A549 (cell line): ENCODE data around the gene RRAGD. TPM values are rescaled to one million over a fixed set of nuclear protein-coding genes. Genes with fewer than 3 reads are reported as not detected.
A peak's percentile ranks its signal among the peaks of the same experiment; 100 is the strongest.

Experiments
- ATAC-seq, 2 experiments: fragments of 200-7000 bp in 1 of 2; fragments of >200 bp in 1 of 2; cut with Nextera tagmentation in 1 of 2; cut with Tn5 transposase in 1 of 2; 3 replicates each; pipeline versions ENCODE4 v1.8.0 to v1.9.1; 2018 to 2020; ENCODE audit warnings: mild to moderate bottlenecking in 1 of 2, moderate library complexity in 1 of 2
- CTCF ChIA-PET: fragments of 300-600 bp; sonication (Branson Sonifier 250); formaldehyde crosslinking; extraction: SDS; loops from one replicate; lab custom pipeline; 2021; ENCODE audit warnings: antibody characterized with exemption, inconsistent platforms; lab: Yijun Ruan, JAX
- POLR2A ChIA-PET: fragments of 350-600 bp; formaldehyde crosslinking; extraction: SDS; loops from one replicate; lab custom pipeline; 2021; ENCODE audit warnings: antibody characterized with exemption, inconsistent platforms; lab: Yijun Ruan, JAX
- DNase-seq, 2 experiments: peaks; one replicate each; pipeline versions ENCODE4 v3.0.0 to v3.0.0-alpha.2; 2011 to 2016; ENCODE audit warnings: low read depth in 1 of 2, low spot score in 1 of 2
- FAIRE-seq: peaks from 2 replicates; lab custom pipeline; 2011; peaks lifted over from hg19 to GRCh38; lab: Jason Lieb, UNC
- H3K27ac ChIP-seq, 2 experiments: fragments of >200 bp; sonication (Bioruptor Twin); formaldehyde crosslinking; 3 replicates each; pipeline ENCODE4 v1.5.1; 2016 to 2017
- H3K4me1 ChIP-seq: fragments of >200 bp; sonication (Bioruptor Twin); formaldehyde crosslinking; 3 replicates; pipeline ENCODE4 v1.6.1; 2016
- H3K4me2 ChIP-seq: fragments of >200 bp; sonication (Bioruptor Twin); formaldehyde crosslinking; 3 replicates; pipeline ENCODE4 v1.6.1; 2016
- H3K4me3 ChIP-seq: fragments of >200 bp; sonication (Bioruptor Twin); formaldehyde crosslinking; 3 replicates; pipeline ENCODE4 v1.5.1; 2016
- H3K9me3 ChIP-seq: fragments of >200 bp; sonication (Bioruptor Twin); formaldehyde crosslinking; 3 replicates; pipeline ENCODE4 v1.6.1; 2016
- BHLHE40 ChIP-seq: IDR thresholded peaks from 2 replicates; pipeline ENCODE4 v1.6.1; 2012; ENCODE audit warnings: low read depth, low read length, inconsistent platforms
- CBX8 ChIP-seq: fragments of 200-600 bp; sonication (generic); IDR thresholded peaks from 2 replicates; pipeline ENCODE4 v1.6.1; 2016
- CEBPB ChIP-seq, 2 experiments: fragments of >200 bp in 1 of 2; sonication (Bioruptor Twin) in 1 of 2; formaldehyde crosslinking in 1 of 2; IDR thresholded peaks; 2 replicates each; pipeline ENCODE4 v1.6.1; 2012 to 2016
- E2F6 ChIP-seq: IDR thresholded peaks from 2 replicates; pipeline ENCODE4 v1.6.1; 2012; ENCODE audit warnings: low read depth, borderline replicate concordance
- EHMT2 ChIP-seq: fragments of 200-600 bp; sonication (generic); IDR thresholded peaks from 2 replicates; pipeline ENCODE4 v1.6.1; 2016; ENCODE audit warnings: antibody characterized with exemption, low read depth, mild to moderate bottlenecking, moderate library complexity
- EP300 ChIP-seq, 2 experiments: fragments of >200 bp; sonication (Bioruptor Twin); formaldehyde crosslinking; IDR thresholded peaks; 2 replicates in 1 of 2; 3 replicates in 1 of 2; pipeline ENCODE4 v1.6.1; 2016 to 2017
- FOSL2 ChIP-seq, 2 experiments: fragments of 450-650 bp in 1 of 2; fragments of >200 bp in 1 of 2; sonication (Bioruptor Twin) in 1 of 2; formaldehyde crosslinking; IDR thresholded peaks; 2 replicates each; pipeline versions ENCODE4 v1.5.0 to v1.6.1; 2016 to 2020; ENCODE audit warnings: mild to moderate bottlenecking in 1 of 2, moderate library complexity in 1 of 2
- HDAC2 ChIP-seq: fragments of 200-600 bp; sonication (generic); IDR thresholded peaks from 2 replicates; pipeline ENCODE4 v1.6.1; 2016
- HEYL ChIP-seq: fragments of 250-450 bp; sonication (Bioruptor Pico); IDR thresholded peaks from 2 replicates; pipeline ENCODE4 v1.8.0; 2021; ENCODE audit warnings: mild to moderate bottlenecking, moderate library complexity
- HOXA7 ChIP-seq: fragments of 250-450 bp; sonication (Bioruptor Pico); IDR thresholded peaks from 2 replicates; pipeline ENCODE4 v1.5.0; 2020; ENCODE audit warnings: mild to moderate bottlenecking, moderate library complexity
- HOXB5 ChIP-seq: fragments of 250-450 bp; sonication (Bioruptor Pico); IDR thresholded peaks from 2 replicates; pipeline ENCODE4 v1.5.0; 2020; ENCODE audit warnings: mild to moderate bottlenecking, moderate library complexity
- NFE2L2 ChIP-seq: fragments of 150-350 bp; conservative IDR thresholded peaks from 2 replicates; pipeline ENCODE4 v1.6.1; 2014; ENCODE audit warnings: low read length
- NPAS2 ChIP-seq: fragments of 250-450 bp; sonication (Bioruptor Pico); IDR thresholded peaks from 2 replicates; pipeline ENCODE4 v1.8.0; 2022; ENCODE audit warnings: mild to moderate bottlenecking, moderate library complexity, borderline replicate concordance
- NR3C1 ChIP-seq: fragments of >200 bp; sonication (Bioruptor Twin); formaldehyde crosslinking; IDR thresholded peaks from 3 replicates; pipeline ENCODE4 v1.6.1; 2017
- POLR2AphosphoS2 ChIP-seq: conservative IDR thresholded peaks from 2 replicates; pipeline ENCODE4 v1.6.1; 2012; ENCODE audit warnings: low read length, improper control_type of control experiment, inconsistent platforms
- RAD21 ChIP-seq, 2 experiments: fragments of >200 bp in 1 of 2; sonication (Bioruptor Twin) in 1 of 2; formaldehyde crosslinking in 1 of 2; IDR thresholded peaks in 1 of 2; conservative IDR thresholded peaks in 1 of 2; 2 replicates in 1 of 2; 3 replicates in 1 of 2; pipeline ENCODE4 v1.6.1; 2012 to 2018; ENCODE audit warnings: inconsistent platforms in 1 of 2
- RFX5 ChIP-seq: fragments of 450-650 bp; IDR thresholded peaks from 2 replicates; pipeline ENCODE4 v1.7.1; 2014; ENCODE audit warnings: antibody characterized with exemption, mild to moderate bottlenecking, moderate library complexity
- SMC3 ChIP-seq: fragments of >200 bp; sonication (Bioruptor Twin); formaldehyde crosslinking; IDR thresholded peaks from 3 replicates; pipeline ENCODE4 v1.6.1; 2018; ENCODE audit warnings: inconsistent platforms
- TP53 ChIP-seq: fragments of 250-450 bp; sonication (Bioruptor Pico); IDR thresholded peaks from 2 replicates; pipeline ENCODE4 v1.5.0; 2021; ENCODE audit warnings: mild to moderate bottlenecking, moderate library complexity
- USF2 ChIP-seq: fragments of 450-650 bp; IDR thresholded peaks from 2 replicates; pipeline ENCODE4 v1.6.1; 2014; ENCODE audit warnings: antibody characterized with exemption
- ZFP36 ChIP-seq: fragments of 450-650 bp; IDR thresholded peaks from 2 replicates; pipeline ENCODE4 v1.6.1; 2014; ENCODE audit warnings: borderline replicate concordance; ENCODE audit not compliant: partially characterized antibody
- ZNF302 ChIP-seq: fragments of 250-450 bp; sonication (Bioruptor Pico); IDR thresholded peaks from 2 replicates; pipeline ENCODE4 v1.9.0; 2021; ENCODE audit warnings: inconsistent platforms, mild to moderate bottlenecking, moderate library complexity
- WGBS: methylation state at CpG from one replicate; pipeline ENCODE4 v1.1.6; 2017; ENCODE audit errors: missing lambda C conversion rate; 5-methylcytosine and 5-hydroxymethylcytosine counted together
- polyA plus RNA-seq, 4 experiments: library from polyadenylated mRNA; depleted of rRNA in 3 of 4; stranded (reverse); fragments of >200 nt; fragmentation: RNase III in 1 of 4; extraction: RNeasy Plus Mini Kit Qiagen cat#74134 plus additional on column Dnase treatment in 1 of 4; gene quantifications; 2 replicates in 3 of 4; 3 replicates in 1 of 4; pipeline ENCODE4 v1.2.3, GENCODE V29; 2011 to 2017
- TF ChIP-seq, protein P1 (sequence below): fragments of >200 bp; sonication (Bioruptor Twin); formaldehyde crosslinking; IDR thresholded peaks from 3 replicates; pipeline ENCODE4 v1.5.1; 2016
- TF ChIP-seq, protein P2 (sequence below): IDR thresholded peaks from 2 replicates; pipeline ENCODE4 v1.6.1; 2012

The RRAGD gene
- polyA plus RNA-seq, 2 of the 4 experiments (the other 2 are of a cell fraction), result 0.72 to 1.2 TPM

GRCh38 chr6:89368999-89369398 lies 43.1 kb downstream of the RRAGD start:
- ATAC-seq, result peak; percentile 69 to 72; a peak in 4 of 6 replicates
- Histone ChIP-seq H3K27ac (no peak overlapping the region), H3K4me2 (0 out of 3 replicates have a peak overlapping the region, but pooled peaks have one; percentile 10), H3K4me3 (no peak overlapping the region), H3K9me3 (no peaks in the 10 kb centered on the region), H3K4me1 (no peaks in the 10 kb centered on the region)
- TF ChIP-seq, protein P1, sequence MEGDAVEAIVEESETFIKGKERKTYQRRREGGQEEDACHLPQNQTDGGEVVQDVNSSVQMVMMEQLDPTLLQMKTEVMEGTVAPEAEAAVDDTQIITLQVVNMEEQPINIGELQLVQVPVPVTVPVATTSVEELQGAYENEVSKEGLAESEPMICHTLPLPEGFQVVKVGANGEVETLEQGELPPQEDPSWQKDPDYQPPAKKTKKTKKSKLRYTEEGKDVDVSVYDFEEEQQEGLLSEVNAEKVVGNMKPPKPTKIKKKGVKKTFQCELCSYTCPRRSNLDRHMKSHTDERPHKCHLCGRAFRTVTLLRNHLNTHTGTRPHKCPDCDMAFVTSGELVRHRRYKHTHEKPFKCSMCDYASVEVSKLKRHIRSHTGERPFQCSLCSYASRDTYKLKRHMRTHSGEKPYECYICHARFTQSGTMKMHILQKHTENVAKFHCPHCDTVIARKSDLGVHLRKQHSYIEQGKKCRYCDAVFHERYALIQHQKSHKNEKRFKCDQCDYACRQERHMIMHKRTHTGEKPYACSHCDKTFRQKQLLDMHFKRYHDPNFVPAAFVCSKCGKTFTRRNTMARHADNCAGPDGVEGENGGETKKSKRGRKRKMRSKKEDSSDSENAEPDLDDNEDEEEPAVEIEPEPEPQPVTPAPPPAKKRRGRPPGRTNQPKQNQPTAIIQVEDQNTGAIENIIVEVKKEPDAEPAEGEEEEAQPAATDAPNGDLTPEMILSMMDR, result peak; percentile 26; the same call in 2 of the 3 replicates
- TF ChIP-seq SMC3 (peak; percentile 29; the same call in 2 of the 3 replicates), EP300 (IDR thresholded peaks at IDR 0.05) (no peak), HOXB5 (CRISPR knock-in tag) (no peak)
- POLR2A ChIA-PET, result no interaction called here
- peak in 1 of 2 experiments; percentile 24 for DNase-seq
- CTCF ChIA-PET, result interaction anchor here (0.8 to 2.2 kb wide), 4 partner anchors 10 to 57 kb away, joined by 3 to 11 read pairs (median 5); no protein-coding TSS in a partner anchor
- FAIRE-seq, result no peak
- 40% methylated on average over 7 of the region's 7 CpGs for WGBS

- Histone ChIP-seq H3K4me1 (no peaks in the 10 kb centered on the region), H3K4me3 (no peak overlapping the region), H3K4me2 (peak overlapping the region; percentile 53; the same call in 2 of the 3 replicates), H3K27ac (no peak overlapping the region), H3K9me3 (no peaks in the 10 kb centered on the region)
- ChIA-PET POLR2A (no interaction called here), CTCF (interaction anchor here (0.7 to 2.2 kb wide), 7 partner anchors 9 to 57 kb away, joined by 3 to 11 read pairs (median 4); no protein-coding TSS in a partner anchor)
- TF ChIP-seq NFE2L2 (no peak), FOSL2 (IDR thresholded peaks at IDR 0.05) (no peak), FOSL2 (CRISPR knock-in tag; IDR thresholded peaks at IDR 0.05) (no peak), ZNF302 (CRISPR knock-in tag) (no peak), NPAS2 (CRISPR knock-in tag) (no peak), SMC3 (0 out of 3 replicates have a peak, but pooled peaks have one; percentile 17), HOXA7 (no peak), EP300 (IDR thresholded peaks at IDR 0.05) (no peak), BHLHE40 (no peak), POLR2AphosphoS2 (no peak), ZFP36 (no peak), NR3C1 (no peak), HOXB5 (CRISPR knock-in tag) (no peak), E2F6 (no peak), RAD21 (conservative IDR thresholded peaks at IDR 0.05 in 1 of 2, IDR thresholded peaks at IDR 0.05 in 1 of 2) (peak; percentile 53 to 65), HDAC2 (no peak), TP53 (no peak), EHMT2 (no peak), RFX5 (no peak), CEBPB (IDR thresholded peaks at IDR 0.05) (no peak), CBX8 (no peak), HEYL (CRISPR knock-in tag) (no peak), USF2 (no peak)
- TF ChIP-seq, protein P1, result peak; percentile 68
- TF ChIP-seq, protein P2, sequence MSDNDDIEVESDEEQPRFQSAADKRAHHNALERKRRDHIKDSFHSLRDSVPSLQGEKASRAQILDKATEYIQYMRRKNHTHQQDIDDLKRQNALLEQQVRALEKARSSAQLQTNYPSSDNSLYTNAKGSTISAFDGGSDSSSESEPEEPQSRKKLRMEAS, result no peak
- ATAC-seq, result peak; percentile 61 to 73; a peak in 4 of 6 replicates
- FAIRE-seq, result no peak
- DNase-seq, result peak; percentile 35 to 54
- 4% methylated on average over 6 of the region's 6 CpGs for WGBS
Observed at GRCh38 chr6:89368107-89368506, 44.0 kb downstream of the RRAGD start.
